A673 (cell line): ENCODE results near the gene HSD17B3.

Experiments used
- EZH2 ChIP-seq: fragments of 200-600 bp; sonication (generic); IDR thresholded peaks from 2 replicates; pipeline ENCODE4 v1.6.1; 2017; ENCODE audit warnings: borderline replicate concordance, low read depth, mild to moderate bottlenecking, mixed read lengths, antibody characterized with exemption, low read length; ENCODE audit not compliant: poor library complexity, severe bottlenecking
- TF ChIP-seq, protein P1 (sequence below): fragments of 300-800, 200-600 bp; sonication (generic); conservative IDR thresholded peaks from 2 replicates; pipeline ENCODE4 v1.5.1; 2017; ENCODE audit warnings: low read depth, mild to moderate bottlenecking, antibody characterized with exemption, low read length, moderate library complexity, mixed read lengths

DNA sequence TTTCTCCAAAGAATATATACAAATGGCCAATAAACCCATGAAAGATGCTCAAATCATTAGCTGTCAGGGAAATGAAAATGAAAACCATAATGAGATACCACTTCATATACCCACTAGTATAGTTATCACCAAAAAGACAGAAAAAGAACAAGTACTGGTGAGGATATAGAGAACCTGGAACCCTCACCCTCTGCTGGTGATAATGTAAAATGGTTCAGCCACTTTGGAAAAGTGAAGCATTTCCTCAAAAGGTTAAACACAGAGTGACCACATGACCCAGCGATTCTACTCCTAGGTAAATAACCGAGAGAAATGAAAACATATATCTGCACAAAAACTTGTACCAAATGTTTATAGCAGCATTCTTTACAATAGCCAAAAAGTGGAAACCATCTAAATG is 72.0 kb downstream of the HSD17B3 start:
- TF ChIP-seq, protein P1, sequence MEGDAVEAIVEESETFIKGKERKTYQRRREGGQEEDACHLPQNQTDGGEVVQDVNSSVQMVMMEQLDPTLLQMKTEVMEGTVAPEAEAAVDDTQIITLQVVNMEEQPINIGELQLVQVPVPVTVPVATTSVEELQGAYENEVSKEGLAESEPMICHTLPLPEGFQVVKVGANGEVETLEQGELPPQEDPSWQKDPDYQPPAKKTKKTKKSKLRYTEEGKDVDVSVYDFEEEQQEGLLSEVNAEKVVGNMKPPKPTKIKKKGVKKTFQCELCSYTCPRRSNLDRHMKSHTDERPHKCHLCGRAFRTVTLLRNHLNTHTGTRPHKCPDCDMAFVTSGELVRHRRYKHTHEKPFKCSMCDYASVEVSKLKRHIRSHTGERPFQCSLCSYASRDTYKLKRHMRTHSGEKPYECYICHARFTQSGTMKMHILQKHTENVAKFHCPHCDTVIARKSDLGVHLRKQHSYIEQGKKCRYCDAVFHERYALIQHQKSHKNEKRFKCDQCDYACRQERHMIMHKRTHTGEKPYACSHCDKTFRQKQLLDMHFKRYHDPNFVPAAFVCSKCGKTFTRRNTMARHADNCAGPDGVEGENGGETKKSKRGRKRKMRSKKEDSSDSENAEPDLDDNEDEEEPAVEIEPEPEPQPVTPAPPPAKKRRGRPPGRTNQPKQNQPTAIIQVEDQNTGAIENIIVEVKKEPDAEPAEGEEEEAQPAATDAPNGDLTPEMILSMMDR, result no peak
- no peak for TF ChIP-seq EZH2
